Colonic mucosa (tissue), 4 donors: ENCODE data around the gene PTTG1IP2. TPM values are rescaled to one million over a fixed set of nuclear protein-coding genes. Genes with fewer than 3 reads are reported as not detected.

Experiments used
- DNase-seq: peaks from one replicate; pipeline ENCODE4 v3.0.0-alpha.2; 2020
- H3K27ac ChIP-seq: fragments of 200-600 bp; one replicate; pipeline ENCODE4 v1.8.0; 2021
- H3K27me3 ChIP-seq: fragments of 200-600 bp; one replicate; pipeline ENCODE4 v1.8.0; 2021
- H3K36me3 ChIP-seq: fragments of 200-600 bp; one replicate; pipeline ENCODE4 v1.8.0; 2021
- H3K4me1 ChIP-seq: fragments of 200-600 bp; one replicate; pipeline ENCODE4 v1.8.0; 2021; ENCODE audit warnings: mild to moderate bottlenecking
- H3K4me3 ChIP-seq: fragments of 200-600 bp; one replicate; pipeline ENCODE4 v1.8.0; 2021
- H3K9ac ChIP-seq, 2 donors: one replicate each; pipeline ENCODE4 v1.7.0; 2013; ENCODE audit warnings: control low read depth in 2 of 2, low read depth in 2 of 2, low read length in 2 of 2
- H3K9me3 ChIP-seq: fragments of 200-600 bp; one replicate; pipeline ENCODE4 v1.8.0; 2021
- CTCF ChIP-seq: fragments of 200-600 bp; IDR thresholded peaks from one replicate; pipeline ENCODE4 v1.8.0; 2022; ENCODE audit warnings: antibody characterized with exemption, mild to moderate bottlenecking
- intact Hi-C: fragments of 100-400 bp; cut with DNase I; formaldehyde crosslinking; loops from one replicate; pipeline ENCODE4 v1.14.1; 2022
- total RNA-seq, 2 donors: library from RNA; stranded (reverse); fragmentation: NEBNext Ultra II Directional in 1 of 2; extraction: Animal tissue kit (Norgen Biotek cat#: 25700) in 1 of 2; gene quantifications; one replicate each; pipeline ENCODE4 v1.2.1, GENCODE V29; 2021
- donor health status: healthy.
- donor health status: DM: no; HTN: no; CAD: no.
- donor health status: DM: no; HTN: no; CAD: no.

Gene PTTG1IP2
- not detected for total RNA-seq

GRCh38 chr7:90469554-90469953, at the start of gene PTTG1IP2:
Gene PTTG1IP2, plus strand, starts transcription at chr7:90469639. Its CDS starts 148 bp downstream, at chr7:90469787.
- no peak for TF ChIP-seq CTCF
- no peak within 1 kb of the TSS for H3K4me3 ChIP-seq

GRCh38 chr7:90421651-90422050, 47.8 kb upstream of the PTTG1IP2 start:
- Histone ChIP-seq H3K9ac (no peak overlapping the region), H3K4me3 (no peak overlapping the region), H3K27ac (no peak overlapping the region), H3K4me1 (no peaks in the 10 kb centered on the region), H3K9me3 (no peaks in the 10 kb centered on the region), H3K27me3 (no peaks in the 10 kb centered on the region), H3K36me3 (no peaks in the 10 kb centered on the region)
- intact Hi-C loops = no loop called here
- TF ChIP-seq CTCF = no peak
- no peak for DNase-seq

More at GRCh38 chr7:90469554-90469953, at the start of gene PTTG1IP2:
- H3K4me1 ChIP-seq = no peaks in the 10 kb centered on the region
- H3K27me3 ChIP-seq = no peaks in the 10 kb centered on the region
- no peak for DNase-seq
- intact Hi-C loops = no loop called here
- H3K9ac ChIP-seq = no peak within 1 kb of the TSS
- no peaks in the 10 kb centered on the region for H3K36me3 ChIP-seq
- no peak within 1 kb of the TSS for H3K27ac ChIP-seq
- H3K9me3 ChIP-seq = no peaks in the 10 kb centered on the region

GRCh38 chr7:90424720-90425119, 44.7 kb upstream of the PTTG1IP2 start:
- Histone ChIP-seq H3K27me3 (no peaks in the 10 kb centered on the region), H3K9ac (no peak overlapping the region), H3K4me1 (no peaks in the 10 kb centered on the region), H3K4me3 (no peak overlapping the region), H3K27ac (no peak overlapping the region), H3K9me3 (no peaks in the 10 kb centered on the region), H3K36me3 (no peaks in the 10 kb centered on the region)
- DNase-seq = no peak
- no peak for TF ChIP-seq CTCF
- intact Hi-C loops = loop anchor here (5.0 kb wide), 2 partner anchors 162 to 277 kb away; no protein-coding TSS in a partner anchor

- H3K4me3 ChIP-seq = no peak overlapping the region
- no peaks in the 10 kb centered on the region for H3K9me3 ChIP-seq
- peak overlapping the region; percentile 10 for H3K27ac ChIP-seq
- no peak for DNase-seq
- H3K4me1 ChIP-seq = no peaks in the 10 kb centered on the region
- no peaks in the 10 kb centered on the region for H3K27me3 ChIP-seq
- H3K36me3 ChIP-seq = no peaks in the 10 kb centered on the region
- H3K9ac ChIP-seq = no peak overlapping the region
- intact Hi-C loops = loop anchor here (5.0 kb wide), 2 partner anchors 163 to 278 kb away; no protein-coding TSS in a partner anchor
- no peak for TF ChIP-seq CTCF
Measured at GRCh38 chr7:90425376-90425775, 44.1 kb upstream of the PTTG1IP2 start.

GRCh38 chr7:90430614-90431460, 38.6 kb upstream of the PTTG1IP2 start:
- H3K27ac ChIP-seq = no peak overlapping the region
- intact Hi-C loops = no loop called here
- H3K9ac ChIP-seq = no peak overlapping the region
- H3K27me3 ChIP-seq = no peaks in the 10 kb centered on the region
- no peak for TF ChIP-seq CTCF
- H3K4me1 ChIP-seq = no peaks in the 10 kb centered on the region
- H3K9me3 ChIP-seq = no peaks in the 10 kb centered on the region
- H3K4me3 ChIP-seq = no peak overlapping the region
- H3K36me3 ChIP-seq = no peaks in the 10 kb centered on the region
- no peak for DNase-seq
